SKM-1 (cell line): ENCODE data around the gene RYR2.
"Not testable (repeated sequence)": the region's sequence is repeated elsewhere in the genome, so short reads cannot be mapped to it uniquely, and the experiment has no call there.

Experiments
- DNase-seq: peaks from one replicate; lab custom pipeline; 2025; ENCODE audit not compliant: unreplicated experiment; lab: John Stamatoyannopoulos, UW

RYR2 gene

DNA sequence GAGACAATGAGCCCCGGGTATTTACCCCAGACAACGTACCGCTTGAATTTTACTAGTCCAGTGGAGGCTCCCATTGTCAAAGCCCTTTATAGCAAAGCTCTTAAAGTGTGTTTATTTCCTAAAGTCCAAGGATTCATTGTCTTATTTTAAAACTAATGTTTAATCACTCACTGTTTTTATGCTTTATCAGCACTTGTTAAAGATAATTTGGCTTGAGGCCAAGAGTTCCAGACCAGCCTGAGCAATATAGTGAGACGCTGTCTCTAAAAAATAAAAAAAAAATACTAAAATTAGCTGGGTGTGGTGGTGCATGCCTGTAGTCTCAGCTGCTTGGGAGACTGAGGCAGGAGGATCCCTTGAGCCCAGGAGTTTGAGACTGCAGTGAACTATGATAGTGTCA is 202.8 kb downstream of the RYR2 start:
- DNase-seq: no peak

DNA sequence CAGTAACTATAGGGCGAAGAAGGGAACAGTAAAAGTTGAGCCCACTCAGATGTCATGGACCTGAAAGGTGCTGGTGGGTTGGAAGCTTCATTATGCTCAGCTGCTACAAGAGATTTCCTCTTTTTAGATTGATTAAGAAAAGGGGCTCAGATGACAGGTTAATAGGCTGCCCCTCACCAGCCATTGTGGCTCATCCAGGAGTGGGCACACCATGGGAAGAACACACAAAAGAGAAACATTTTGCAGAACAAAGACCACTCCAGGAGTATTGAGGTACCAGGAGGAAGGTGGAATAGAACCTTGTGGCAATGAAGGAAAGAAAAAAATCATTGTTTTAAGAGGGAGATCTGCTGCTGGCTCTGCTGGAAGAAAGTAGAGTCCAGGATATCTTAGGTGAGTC is 205.5 kb downstream of the RYR2 start:
- no peak for DNase-seq

DNA sequence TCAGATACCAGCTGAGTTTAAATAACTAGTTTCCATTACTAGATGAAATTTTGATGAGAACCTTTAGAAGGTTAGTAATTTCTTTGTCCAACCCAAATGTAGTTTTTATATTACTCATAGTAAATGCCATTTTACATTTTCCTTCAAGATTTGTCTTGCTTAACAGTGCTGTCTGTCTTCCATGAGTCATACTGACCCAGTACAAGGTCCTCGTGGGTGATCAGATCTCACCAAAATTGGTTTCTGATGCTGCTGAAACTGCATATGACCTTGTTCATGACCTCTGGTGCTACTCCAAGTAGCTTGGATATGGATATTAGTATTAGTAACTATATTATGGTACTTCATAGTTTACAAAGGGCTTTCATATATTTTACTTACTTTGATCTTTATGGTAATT is 207.1 kb downstream of the RYR2 start:
- DNase-seq: no peak

DNA sequence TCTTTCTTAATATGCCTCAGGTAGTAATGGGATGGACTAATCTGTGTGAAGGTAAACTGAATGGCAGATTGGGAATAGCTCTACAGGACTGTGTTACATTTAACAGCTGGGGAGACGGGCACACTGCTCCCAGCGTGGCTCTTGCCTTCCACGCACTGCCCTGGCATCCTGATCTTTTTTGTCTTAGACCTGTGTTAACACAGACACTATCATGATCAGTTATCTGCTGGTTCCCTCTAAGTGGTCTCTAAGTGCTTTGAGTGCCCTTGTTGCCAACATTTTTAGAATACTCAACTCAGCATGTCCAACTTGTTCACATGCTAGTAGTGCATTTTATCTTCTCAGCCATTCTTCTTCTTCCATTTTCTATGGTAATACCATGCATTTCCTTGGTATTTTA is 208.1 kb downstream of the RYR2 start:
- DNase-seq: no peak

DNA sequence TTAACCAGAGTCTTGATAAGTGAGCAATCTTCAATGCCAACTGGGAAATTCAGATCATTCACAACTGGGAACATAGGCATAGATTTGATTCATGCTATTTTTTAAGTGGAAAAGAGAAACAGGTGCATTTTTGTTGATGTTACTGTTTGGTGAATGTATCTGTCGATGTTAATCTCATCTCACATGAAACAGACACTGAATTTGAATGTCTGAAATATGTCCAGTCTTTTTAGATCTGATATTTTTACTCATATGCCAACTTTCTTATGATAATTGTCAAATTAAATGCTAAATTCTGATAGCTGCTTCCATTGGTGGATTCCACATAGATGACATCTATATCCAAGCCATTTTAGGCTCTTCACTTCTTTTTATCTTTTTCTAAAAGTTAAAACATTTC is 213.1 kb downstream of the RYR2 start:
- no peak for DNase-seq

DNA sequence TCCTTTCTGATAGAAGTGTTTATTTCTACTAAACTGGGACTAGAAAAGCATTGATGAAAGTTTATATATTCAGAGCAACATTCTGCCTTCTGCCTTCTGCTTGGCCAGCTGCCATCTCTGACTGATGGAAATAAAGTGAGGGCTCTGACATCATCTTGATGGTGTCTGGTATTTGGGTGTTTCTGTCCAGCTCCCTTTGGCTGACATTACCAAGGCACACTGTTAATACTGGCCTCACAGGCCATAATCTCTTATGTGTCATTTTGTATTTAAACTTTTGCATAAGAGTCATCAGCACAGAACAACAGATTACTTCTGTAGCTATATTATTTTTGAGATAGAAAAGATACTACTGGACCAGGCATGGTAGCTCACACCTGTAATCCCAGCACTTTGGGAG is 216.9 kb downstream of the RYR2 start:
- DNase-seq: no peak

DNA sequence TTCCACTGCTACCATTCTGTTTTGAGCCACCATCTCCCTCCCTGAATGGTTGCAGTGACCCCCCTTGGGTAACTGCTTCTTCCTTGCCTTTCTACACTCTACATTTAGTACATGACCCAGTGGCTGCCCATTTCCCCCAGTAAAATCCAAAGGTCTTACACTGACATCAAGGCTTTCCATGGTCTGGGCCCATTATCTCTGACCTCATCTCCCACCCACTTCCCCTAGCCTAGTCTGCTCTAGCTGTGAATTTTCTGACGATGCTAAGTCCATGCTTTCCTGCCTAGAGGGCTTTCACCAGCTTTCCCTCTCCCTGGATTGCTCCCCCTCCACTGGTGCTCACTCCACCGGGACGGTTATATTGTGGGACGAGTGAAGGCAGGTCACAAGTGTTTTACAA is 219.2 kb downstream of the RYR2 start:
- DNase-seq: no peak

DNA sequence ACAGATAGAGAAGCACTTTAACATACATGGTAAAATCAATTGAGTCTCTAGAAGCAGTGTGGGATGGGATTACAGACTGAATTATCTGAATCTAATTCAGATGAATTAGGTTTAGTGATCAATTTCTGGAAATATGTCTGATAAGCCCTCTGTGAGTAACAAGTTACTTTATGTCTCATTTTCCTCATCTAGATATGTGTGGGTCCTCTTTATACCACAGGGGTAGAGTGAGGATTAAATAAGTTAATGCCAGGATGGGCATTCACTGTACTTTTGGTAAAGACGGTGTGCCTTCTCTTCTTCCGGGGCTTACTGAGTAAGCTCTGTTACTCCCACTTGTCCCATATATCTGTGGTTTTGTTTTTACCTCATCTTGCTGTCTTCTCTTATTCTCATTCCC is 225.8 kb downstream of the RYR2 start:
- no peak for DNase-seq

DNA sequence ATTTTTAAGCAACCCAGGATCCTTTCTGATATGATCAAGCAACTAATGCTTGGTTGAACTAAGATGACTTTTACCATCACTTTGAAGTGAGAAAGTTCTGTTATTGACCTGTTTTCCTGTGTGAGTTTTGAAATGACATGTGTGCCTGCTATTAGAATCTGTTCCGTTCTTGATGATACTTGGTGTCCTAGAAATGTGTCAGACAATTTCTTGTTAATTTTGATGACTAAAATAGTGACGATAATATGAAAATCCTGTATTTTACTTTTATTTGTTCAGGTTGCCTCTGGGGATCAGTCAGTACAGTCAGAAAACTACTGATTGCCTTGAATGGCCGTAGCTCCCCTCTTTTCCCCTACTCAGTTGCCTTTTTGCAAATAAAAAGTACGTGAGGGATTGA is 228.0 kb downstream of the RYR2 start:
- DNase-seq: no peak

DNA sequence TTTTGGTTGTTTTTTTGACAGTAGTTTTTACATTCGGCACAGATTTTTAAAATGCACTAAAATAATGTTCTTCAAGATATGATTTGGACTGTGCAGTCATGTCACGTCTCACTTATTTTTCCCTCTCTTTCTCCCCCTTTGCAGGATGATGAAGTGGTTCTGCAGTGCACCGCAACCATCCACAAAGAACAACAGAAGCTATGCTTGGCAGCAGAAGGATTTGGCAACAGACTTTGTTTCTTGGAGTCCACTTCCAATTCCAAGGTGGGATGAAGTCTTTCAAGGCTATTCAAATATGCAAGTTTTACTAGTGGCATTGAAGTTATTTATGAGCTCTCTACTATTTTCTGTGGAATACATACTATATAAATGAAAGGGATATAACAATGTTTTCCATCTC is 228.4 kb downstream of the RYR2 start:
- DNase-seq: no peak

DNA sequence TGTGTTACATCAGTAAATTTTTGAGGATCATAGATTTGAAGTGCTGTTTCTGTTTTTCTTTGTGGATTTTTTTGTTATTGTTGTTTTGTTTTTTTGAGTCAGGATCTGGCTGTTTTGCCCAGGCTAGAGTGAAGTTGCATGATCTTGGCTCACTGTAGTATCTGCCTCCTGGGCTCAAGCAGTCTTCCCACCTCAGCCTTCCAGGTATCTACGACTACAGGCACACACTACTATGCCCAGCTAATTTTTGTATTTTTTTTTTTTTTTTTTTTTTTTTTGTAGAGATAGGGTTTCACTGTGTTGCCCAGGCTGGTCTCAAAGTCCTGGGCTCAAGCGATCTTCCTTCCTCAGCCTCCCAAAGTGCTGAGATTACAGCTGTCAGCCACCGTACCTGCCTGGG is 236.0 kb downstream of the RYR2 start:
- not testable (repeated sequence) for DNase-seq

DNA sequence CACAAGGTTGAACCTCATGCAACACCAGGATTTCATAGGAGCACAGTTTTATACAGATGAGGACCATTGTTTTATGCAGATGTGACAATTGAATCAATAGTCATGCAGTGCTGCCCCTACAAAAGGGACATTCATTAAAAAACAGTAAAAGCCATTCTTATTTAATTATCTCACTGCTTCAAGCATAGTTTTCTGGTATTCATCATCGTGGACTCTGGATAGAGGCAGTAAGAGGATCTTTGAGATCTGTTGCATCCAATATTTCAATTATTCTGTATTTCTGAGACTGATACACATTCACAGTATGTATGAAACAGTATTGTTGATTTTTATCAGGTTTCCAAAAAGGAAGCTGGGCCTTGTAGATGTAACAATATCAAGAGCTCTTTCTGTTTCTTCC is 237.6 kb downstream of the RYR2 start:
- no peak for DNase-seq

DNA sequence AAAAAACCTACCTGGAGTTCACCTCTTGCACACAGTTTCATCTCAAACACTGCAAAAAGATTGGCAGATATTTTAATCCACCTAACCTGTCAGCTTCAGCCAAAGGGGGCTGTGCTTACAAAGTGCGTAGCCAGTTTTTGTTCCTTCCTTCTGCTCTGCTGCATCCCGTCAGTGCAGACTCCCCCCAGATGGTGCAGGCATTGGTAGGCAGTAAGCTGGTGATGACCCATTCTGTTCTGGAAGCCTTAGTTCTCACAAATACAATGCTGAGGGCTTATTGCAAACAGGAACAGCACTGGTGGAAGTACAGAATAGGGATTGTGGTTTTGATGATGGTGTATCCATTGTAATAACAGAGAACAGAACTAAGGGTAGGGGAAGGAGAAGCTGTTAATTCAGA is 239.5 kb downstream of the RYR2 start:
- DNase-seq: no peak

DNA sequence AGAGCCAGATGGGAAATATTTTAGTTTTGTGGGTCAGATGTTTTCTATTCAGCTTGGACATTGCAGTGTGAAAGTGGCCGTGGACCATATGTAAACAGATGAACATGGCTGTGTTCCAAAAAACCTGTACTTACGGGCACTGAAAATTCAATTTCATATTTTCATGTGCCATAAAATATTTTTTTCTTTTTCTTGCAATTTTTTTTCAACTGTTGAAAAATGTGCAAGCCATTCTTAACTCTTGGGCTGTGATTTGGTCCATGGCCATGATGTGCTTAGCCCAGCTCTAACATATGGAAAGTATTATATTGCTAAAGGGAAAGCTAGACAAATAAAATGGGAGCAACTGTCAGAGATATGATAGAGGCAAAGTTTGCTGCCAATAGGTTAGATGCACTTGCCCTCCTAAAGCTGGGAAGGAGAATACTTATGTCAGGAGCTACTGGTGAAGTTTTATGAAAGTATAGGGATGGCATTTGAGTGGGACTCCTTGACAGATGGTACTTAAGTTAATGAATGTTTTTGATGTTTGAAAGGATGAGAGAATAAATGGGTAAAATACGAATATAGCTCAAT is 240.3 kb downstream of the RYR2 start:
- DNase-seq: no peak

DNA sequence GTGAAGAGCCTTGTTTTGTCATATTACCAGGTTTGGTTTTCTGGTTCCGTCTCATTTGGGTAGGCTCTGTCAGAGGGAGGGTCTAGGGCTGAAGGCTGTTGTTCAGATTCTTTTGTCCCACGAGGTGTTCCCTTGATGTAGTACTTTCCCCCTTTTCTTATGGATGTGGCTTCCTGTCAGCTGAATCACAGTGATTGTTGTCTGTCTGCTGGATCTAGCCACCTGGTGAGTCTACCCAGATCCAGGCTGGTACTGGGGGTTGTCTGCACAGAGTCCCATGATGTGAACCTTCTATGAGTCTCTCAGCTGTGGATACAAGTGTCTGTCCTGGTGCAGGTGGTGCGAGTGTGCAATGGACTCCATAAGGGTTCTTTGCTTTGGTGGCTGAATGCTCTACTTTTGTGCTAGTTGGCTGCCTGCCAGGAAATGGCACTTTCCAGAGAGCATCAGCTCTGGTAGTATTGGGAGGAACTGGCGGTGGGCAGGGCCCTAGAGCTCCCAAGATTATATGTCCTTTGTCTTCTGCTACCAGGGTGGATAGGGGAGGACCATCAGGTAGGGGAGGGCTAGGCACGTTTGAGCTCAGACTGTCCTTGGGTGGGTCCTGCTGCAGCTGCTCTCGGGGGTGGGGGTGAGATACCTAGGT is 246.0 kb downstream of the RYR2 start:
- no peak for DNase-seq

DNA sequence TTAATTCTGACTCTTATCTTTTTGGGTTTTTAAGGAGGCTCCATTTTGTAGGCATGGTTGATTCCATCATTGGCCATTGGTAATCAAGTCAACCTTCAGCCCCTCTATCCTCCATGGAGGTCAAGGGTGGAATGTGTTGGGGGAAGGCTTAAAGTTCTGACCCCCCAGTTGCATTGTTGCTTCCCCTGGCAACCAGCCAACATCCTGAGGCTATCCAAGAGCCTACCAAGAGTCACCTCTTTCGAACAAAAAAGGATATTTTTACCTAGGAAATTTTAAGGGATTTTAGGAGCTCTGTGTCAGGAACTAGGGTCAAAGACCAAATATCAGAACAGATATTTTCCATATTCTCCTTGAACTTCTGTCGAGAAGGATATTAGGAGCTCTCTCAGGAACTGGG is 251.8 kb downstream of the RYR2 start:
- no peak for DNase-seq

DNA sequence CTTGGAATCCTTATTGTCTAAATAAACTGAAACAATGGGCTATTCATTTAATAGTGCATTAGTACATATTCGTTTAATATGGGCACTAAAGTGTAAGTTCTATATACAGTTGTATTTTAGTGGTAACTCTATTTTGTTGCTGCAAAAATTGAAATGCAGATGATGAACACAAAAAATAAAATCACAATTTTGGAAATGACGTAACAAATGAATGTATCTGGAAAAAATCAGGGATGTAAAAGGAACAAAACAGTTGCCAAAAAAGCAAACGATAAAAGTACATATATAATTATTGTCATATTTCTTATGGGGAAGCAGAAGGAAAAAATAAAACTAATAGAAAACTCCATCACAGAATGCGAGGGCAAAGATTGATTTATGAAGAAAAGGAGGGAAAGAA is 254.9 kb downstream of the RYR2 start:
- DNase-seq: no peak

DNA sequence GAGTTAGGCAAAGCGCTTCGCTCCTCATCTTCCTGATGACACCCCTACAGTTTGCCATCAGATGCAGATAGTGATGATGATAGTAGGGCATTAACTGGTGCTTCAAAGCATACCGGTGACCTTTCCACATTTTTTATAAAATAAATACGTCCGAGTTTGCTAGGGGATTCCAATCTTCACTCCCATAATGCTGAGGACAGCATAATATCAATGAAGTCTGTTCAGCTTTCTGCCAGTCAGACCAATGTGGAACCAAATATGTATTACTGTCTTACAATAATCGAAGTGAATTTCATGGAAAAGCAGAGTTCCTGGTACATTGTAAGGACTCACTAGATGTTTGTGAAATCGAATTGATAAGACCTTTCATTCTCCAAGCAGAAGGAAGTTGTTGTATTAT is 258.7 kb downstream of the RYR2 start:
- DNase-seq: no peak

DNA sequence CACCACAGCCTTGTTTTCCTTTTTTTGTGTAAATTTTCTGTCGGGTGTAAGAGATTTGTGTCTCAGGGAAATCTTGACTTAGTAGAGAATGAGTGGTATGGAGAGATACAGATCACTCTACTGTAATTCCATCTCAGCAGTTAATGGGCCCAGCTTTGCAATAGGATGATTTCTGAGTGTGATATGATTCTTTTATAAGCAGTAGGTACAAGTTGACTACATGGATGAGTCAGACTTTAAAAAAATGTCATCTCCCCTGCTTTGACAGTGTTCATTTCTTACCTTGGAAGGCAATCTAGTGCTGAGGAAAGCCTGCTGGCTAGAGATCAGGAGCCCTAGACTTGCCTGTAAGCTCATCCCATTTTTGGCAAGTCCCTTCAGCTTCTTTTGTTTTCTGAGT is 261.9 kb downstream of the RYR2 start:
- no peak for DNase-seq

DNA sequence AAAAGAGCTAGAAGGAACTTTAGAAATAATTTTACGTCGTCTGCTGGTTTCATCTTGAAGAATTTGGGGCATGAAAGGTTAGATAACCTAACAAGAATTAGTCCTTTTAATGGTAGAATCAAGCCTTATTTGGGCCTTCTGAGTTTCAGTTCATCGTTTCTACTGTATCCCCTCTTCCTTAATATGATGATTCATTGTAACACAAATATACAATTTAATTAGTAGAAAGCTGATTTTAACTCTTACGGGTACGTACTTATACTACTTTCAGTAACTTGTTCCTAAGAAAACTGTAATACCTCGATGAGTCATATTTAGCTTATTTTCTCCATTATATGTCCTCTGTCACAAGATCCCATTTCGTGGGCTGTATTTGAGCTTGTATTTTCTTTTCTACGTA is 264.7 kb downstream of the RYR2 start:
- DNase-seq: no peak

DNA sequence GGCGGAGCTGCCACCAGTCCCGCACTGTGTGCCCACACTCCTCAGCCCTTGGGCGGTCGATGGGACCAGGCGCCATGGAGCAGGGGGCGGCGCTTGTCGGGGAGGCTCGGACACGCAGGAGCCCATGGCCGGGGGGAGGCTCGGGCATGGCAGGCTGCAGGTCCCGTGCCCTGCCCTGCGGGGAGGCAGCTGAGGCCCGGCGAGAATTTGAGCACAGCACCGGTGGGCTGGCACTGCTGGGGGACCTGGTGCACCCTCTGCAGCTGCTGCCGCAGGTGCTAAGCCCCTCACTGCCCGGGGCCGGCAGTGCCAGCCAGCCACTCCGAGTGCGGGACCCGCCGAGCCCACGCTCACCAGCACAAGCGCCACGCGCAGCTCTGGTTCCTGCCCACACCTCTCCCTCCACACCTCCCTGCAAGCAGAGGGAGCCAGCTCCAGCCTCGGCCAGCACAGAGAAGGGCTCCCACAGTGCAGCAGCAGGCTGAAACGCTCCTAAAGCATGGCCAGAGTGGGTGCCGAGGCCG is 267.7 kb downstream of the RYR2 start:
- DNase-seq: no peak

DNA sequence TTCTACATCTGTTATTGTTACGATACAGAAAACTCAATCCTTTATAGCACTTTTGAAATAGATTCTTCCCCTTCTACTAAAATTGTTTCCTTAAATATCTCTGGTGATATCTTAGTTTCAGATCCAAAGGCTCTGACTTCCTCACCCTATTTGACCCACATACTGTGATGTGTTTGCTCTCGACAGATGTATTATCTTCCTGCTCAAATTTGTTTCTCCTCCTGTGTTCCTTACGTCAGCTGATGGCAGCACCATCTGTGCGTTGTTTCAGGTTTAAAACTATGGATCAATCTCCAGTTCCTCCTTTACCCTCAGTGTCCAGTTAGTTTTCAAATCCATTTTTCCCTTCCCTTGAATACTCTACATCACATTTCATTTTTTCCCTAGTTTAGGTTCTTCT is 274.4 kb downstream of the RYR2 start:
- DNase-seq: no peak

DNA sequence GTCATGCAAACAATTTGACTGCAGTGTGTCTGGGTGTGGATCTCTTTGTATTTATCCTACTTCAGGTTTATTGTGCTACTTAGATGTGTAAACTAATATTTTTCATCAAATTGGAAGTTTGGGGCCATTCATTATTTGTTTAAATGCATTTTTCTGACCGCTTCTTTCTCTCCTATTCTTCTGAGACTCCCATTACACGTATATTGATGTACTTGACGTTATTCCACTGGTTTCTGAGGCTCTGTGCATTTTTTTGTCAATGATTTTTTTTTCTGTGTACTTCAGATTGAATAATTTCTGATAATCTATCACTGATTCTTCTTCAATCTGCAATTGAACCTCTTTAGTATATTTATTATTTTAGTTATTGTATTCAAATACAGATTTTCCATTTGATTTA is 276.8 kb downstream of the RYR2 start:
- DNase-seq: no peak
